Gastrocnemius medialis (tissue), 4 donors: ENCODE results near the gene ZNF227.
A peak's percentile ranks its signal among the peaks of the same experiment; 100 is the strongest.

Experiments
- CTCF ChIP-seq, 5 experiments: fragments of 450-650 bp in 3 of 5; fragments of 200-600 bp in 2 of 5; sonication (generic) in 2 of 5; IDR thresholded peaks in 4 of 5; conservative IDR thresholded peaks in 1 of 5; 1 replicate in 4 of 5; 2 replicates in 1 of 5; pipeline ENCODE4 v1.5.1; 2016 to 2019; ENCODE audit warnings: antibody characterized with exemption in 5 of 5, mild to moderate bottlenecking in 3 of 5, moderate library complexity in 3 of 5
- POLR2A ChIP-seq, 2 donors: fragments of 450-650 bp; IDR thresholded peaks; one replicate each; pipeline ENCODE4 v1.6.1; 2017; ENCODE audit warnings: antibody characterized with exemption in 2 of 2, mild to moderate bottlenecking in 2 of 2, moderate library complexity in 2 of 2

- TF ChIP-seq CTCF (IDR thresholded peaks at IDR 0.05 in 4 of 5, conservative IDR thresholded peaks at IDR 0.05 in 1 of 5) (no peak), POLR2A (IDR thresholded peaks at IDR 0.05) (peak in 1 of 2 donors; percentile 53)
Observed at GRCh38 chr19:44164673-44165512, 47.4 kb upstream of the ZNF227 start, which contains the start of gene ZNF226.
